Spleen (tissue), 11 donors: ENCODE measurements around the gene NCAPG2. TPM values are rescaled to one million over a fixed set of nuclear protein-coding genes. Genes with fewer than 3 reads are reported as not detected.

Source experiments
- DNase-seq: peaks from one replicate; pipeline ENCODE4 v3.0.0-alpha.2; 2020
- H3K27ac ChIP-seq, 8 donors: fragments of 200-600 bp; sonication (generic) in 7 of 8; 1 replicate in 4 of 8; 2 replicates in 4 of 8; pipeline versions ENCODE4 v1.5.0 to v1.8.0; 2016 to 2021; ENCODE audit warnings: inconsistent platforms in 4 of 8, mild to moderate bottlenecking in 4 of 8, moderate library complexity in 1 of 8
- H3K27me3 ChIP-seq, 7 donors: fragments of 200-600 bp; sonication (generic) in 6 of 7; replicated peaks in 1 of 7; 1 replicate in 4 of 7; 2 replicates in 3 of 7; pipeline versions ENCODE4 v1.5.0 to v1.8.0; 2016 to 2021; ENCODE audit warnings: inconsistent platforms in 3 of 7, mild to moderate bottlenecking in 1 of 7
- H3K36me3 ChIP-seq, 6 donors: fragments of 200-600 bp; sonication (generic) in 5 of 6; 1 replicate in 4 of 6; 2 replicates in 2 of 6; pipeline versions ENCODE4 v1.5.0 to v1.8.0; 2016 to 2021; ENCODE audit warnings: inconsistent platforms in 2 of 6
- H3K4me1 ChIP-seq, 6 donors: fragments of 200-600 bp; sonication (generic) in 5 of 6; 1 replicate in 3 of 6; 2 replicates in 3 of 6; pipeline versions ENCODE4 v1.5.0 to v1.8.0; 2016 to 2021; ENCODE audit warnings: inconsistent platforms in 3 of 6
- H3K4me3 ChIP-seq, 8 donors: fragments of 200-600 bp; sonication (generic) in 7 of 8; 1 replicate in 4 of 8; 2 replicates in 4 of 8; pipeline versions ENCODE4 v1.5.0 to v1.8.0; 2016 to 2021; ENCODE audit warnings: inconsistent platforms in 4 of 8, mild to moderate bottlenecking in 4 of 8, moderate library complexity in 2 of 8
- H3K9me3 ChIP-seq, 8 donors: fragments of 200-600 bp; sonication (generic) in 7 of 8; 1 replicate in 4 of 8; 2 replicates in 4 of 8; pipeline versions ENCODE4 v1.5.0 to v1.8.0; 2016 to 2021; ENCODE audit warnings: inconsistent platforms in 4 of 8
- CTCF ChIP-seq, 11 experiments: fragments of 200-600 bp in 7 of 11; fragments of 450-650 bp in 4 of 11; sonication (generic) in 4 of 11; IDR thresholded peaks in 8 of 11; conservative IDR thresholded peaks in 3 of 11; 1 replicate in 7 of 11; 2 replicates in 4 of 11; pipeline versions ENCODE4 v1.4.0 to v1.8.0; 2016 to 2021; ENCODE audit warnings: antibody characterized with exemption in 11 of 11, inconsistent platforms in 4 of 11, mild to moderate bottlenecking in 1 of 11
- POLR2A ChIP-seq, 3 donors: fragments of 450-650 bp; IDR thresholded peaks; one replicate each; pipeline ENCODE4 v1.5.1; 2017; ENCODE audit warnings: antibody characterized with exemption in 3 of 3, mild to moderate bottlenecking in 1 of 3
- POLR2AphosphoS5 ChIP-seq, 3 donors: sonication (generic); formaldehyde crosslinking; IDR thresholded peaks; one replicate each; pipeline ENCODE4 v1.5.1; 2017; ENCODE audit warnings: antibody characterized with exemption in 3 of 3
- WGBS, 5 donors: extraction: QIAGEN DNeasy Blood & Tissue Kit in 3 of 5; methylation state at CpG; one replicate each; pipeline versions ENCODE4 v1.1.5 to v1.1.7; 2013 to 2018; 5-methylcytosine and 5-hydroxymethylcytosine counted together
- intact Hi-C: fragments of 100-400 bp; cut with DNase I; formaldehyde crosslinking; loops from one replicate; pipeline ENCODE4 v1.15.0; 2023; ENCODE audit warnings: low total_unique reads
- polyA plus RNA-seq, 3 donors: library from polyadenylated mRNA; stranded (reverse); fragments of 200-250 nt; gene quantifications; one replicate each; pipeline ENCODE4 v1.2.1, GENCODE V29; 2013
- total RNA-seq, 7 donors: library from RNA; depleted of rRNA in 3 of 7; stranded (reverse); fragments of >200 nt in 3 of 7; fragmentation: NEBNext Ultra II Directional in 4 of 7; extraction: Animal tissue kit (Norgen Biotek cat#: 25700) in 4 of 7; gene quantifications; one replicate each; pipeline versions ENCODE4 v1.1.0 to v1.2.1, GENCODE V29; 2016 to 2021
- donor health status: healthy with polysubstance abuse.
- donor health status: DM: no; HTN: no; CAD: no; lungs with moderate emphysema.
- donor health status: DM: no; HTN: no; CAD: no.
- donor health status: Bipolar disorder and iron deficiency.
- donor health status: healthy.
- donor health status: DM: no; HTN: no; CAD: no.
- donor health status: DM: yes; HTN: yes; CAD: no.

The NCAPG2 gene
- total and polyA plus RNA-seq, 10 donors: 2.2 to 18.0 (median 10.8) TPM

GRCh38 chr7:158730383-158731346 is 26.1 kb upstream of the NCAPG2 start:
- TF ChIP-seq POLR2A (IDR thresholded peaks at IDR 0.05) (no peak), CTCF (IDR thresholded peaks at IDR 0.05 in 8 of 11, conservative IDR thresholded peaks at IDR 0.05 in 3 of 11) (no peak), POLR2AphosphoS5 (IDR thresholded peaks at IDR 0.05) (no peak)
- intact Hi-C loops: no loop called here
- H3K27ac ChIP-seq: peak overlapping the region in 6 of 8 donors; percentile 34 to 62 (median 48)
- H3K4me3 ChIP-seq: no peak overlapping the region
- H3K9me3 ChIP-seq: peaks cover 0 to 5% (median 0%) of the 10 kb centered on the region in 8 donors
- H3K36me3 ChIP-seq: peaks cover 0 to 57% (median 23%) of the 10 kb centered on the region in 6 donors
- WGBS, 5 donors: 64 to 82% (median 67%) methylated on average over 23 of the region's 23 CpGs
- H3K4me1 ChIP-seq: peaks cover 0 to 7% (median 0%) of the 10 kb centered on the region in 6 donors
- DNase-seq: no peak
- H3K27me3 ChIP-seq: no peaks in the 10 kb centered on the region

GRCh38 chr7:158729646-158730382 is 25.2 kb upstream of the NCAPG2 start:
- peaks cover 0 to 5% (median 0%) of the 10 kb centered on the region in 8 donors for H3K9me3 ChIP-seq
- H3K27ac ChIP-seq: peak overlapping the region in 5 of 8 donors; percentile 34 to 62 (median 49)
- H3K36me3 ChIP-seq: peaks cover 0 to 48% (median 15%) of the 10 kb centered on the region in 6 donors
- no peaks in the 10 kb centered on the region for H3K27me3 ChIP-seq
- WGBS, 5 donors: 84 to 91% (median 88%) methylated on average over 7 of the region's 7 CpGs
- H3K4me1 ChIP-seq: peaks cover 0 to 7% (median 0%) of the 10 kb centered on the region in 6 donors
- no peak overlapping the region for H3K4me3 ChIP-seq
- TF ChIP-seq POLR2AphosphoS5 (IDR thresholded peaks at IDR 0.05) (no peak), POLR2A (IDR thresholded peaks at IDR 0.05) (no peak), CTCF (IDR thresholded peaks at IDR 0.05 in 8 of 11, conservative IDR thresholded peaks at IDR 0.05 in 3 of 11) (no peak)
- intact Hi-C loops: no loop called here
- DNase-seq: no peak

GRCh38 chr7:158728911-158729645 is 24.5 kb upstream of the NCAPG2 start:
- H3K27me3 ChIP-seq: no peaks in the 10 kb centered on the region
- no peak overlapping the region for H3K4me3 ChIP-seq
- peaks cover 0 to 5% (median 0%) of the 10 kb centered on the region in 8 donors for H3K9me3 ChIP-seq
- no peak for TF ChIP-seq POLR2AphosphoS5 (IDR thresholded peaks at IDR 0.05)
- no peak for TF ChIP-seq CTCF (IDR thresholded peaks at IDR 0.05 in 8 of 11, conservative IDR thresholded peaks at IDR 0.05 in 3 of 11)
- TF ChIP-seq POLR2A (IDR thresholded peaks at IDR 0.05): no peak
- intact Hi-C loops: no loop called here
- peaks cover 0 to 41% (median 9%) of the 10 kb centered on the region in 6 donors for H3K36me3 ChIP-seq
- peaks cover 0 to 7% (median 0%) of the 10 kb centered on the region in 6 donors for H3K4me1 ChIP-seq
- WGBS, 5 donors: 90 to 94% (median 93%) methylated on average over 15 to 16 of the region's 16 CpGs
- H3K27ac ChIP-seq: no peak overlapping the region
- no peak for DNase-seq
